NCI-H510A (cell line): ENCODE measurements around the gene COMT.

Experiments
- DNase-seq: peaks from one replicate; lab custom pipeline; 2025; lab: John Stamatoyannopoulos, UW

Gene COMT

GRCh38 chr22:19958083-19959042, 16.8 kb downstream of the COMT start:
- DNase-seq, result no peak

GRCh38 chr22:19959043-19959586, 17.5 kb downstream of the COMT start:
- no peak for DNase-seq

- DNase-seq, result no peak
Observed at GRCh38 chr22:19959587-19960490, 18.3 kb downstream of the COMT start.

GRCh38 chr22:19960491-19961200, 19.1 kb downstream of the COMT start:
- no peak for DNase-seq

- DNase-seq, result no peak
Observed at GRCh38 chr22:19961201-19961580, 19.6 kb downstream of the COMT start.

- DNase-seq, result no peak
Observed at GRCh38 chr22:19961868-19962245, 20.3 kb downstream of the COMT start.

GRCh38 chr22:19962246-19962908, 20.8 kb downstream of the COMT start:
- DNase-seq, result peak; percentile 79

GRCh38 chr22:19962909-19963806, 21.6 kb downstream of the COMT start:
- DNase-seq, result peak; percentile 74

GRCh38 chr22:19963863-19964642, 22.5 kb downstream of the COMT start:
- no peak for DNase-seq

GRCh38 chr22:19964701-19965386, 23.3 kb downstream of the COMT start:
- no peak for DNase-seq

GRCh38 chr22:19965771-19966709, 24.5 kb downstream of the COMT start:
- DNase-seq, result no peak

- DNase-seq, result no peak
Observed at GRCh38 chr22:19966908-19967750, 25.6 kb downstream of the COMT start.

- DNase-seq, result no peak
Observed at GRCh38 chr22:19967850-19968449, 26.4 kb downstream of the COMT start.

GRCh38 chr22:19968450-19968891, 26.9 kb downstream of the COMT start:
- no peak for DNase-seq

GRCh38 chr22:19969141-19969928, 27.8 kb downstream of the COMT start:
- DNase-seq, result no peak
